K562 (cell line): ENCODE measurements around the gene FAM174C. TPM values are rescaled to one million over a fixed set of nuclear protein-coding genes. Genes with fewer than 3 reads are reported as not detected.

Source experiments
- CHD4 ChIP-seq: fragments of 200-600 bp; sonication (generic); IDR thresholded peaks from 3 replicates; pipeline ENCODE4 v1.6.1; 2012; ENCODE audit warnings: low read depth, mild to moderate bottlenecking, mixed read lengths, low read length, inconsistent platforms; ENCODE audit not compliant: insufficient read depth, insufficient replicate concordance, poor library complexity, severe bottlenecking
- CREM ChIP-seq: IDR thresholded peaks from 2 replicates; pipeline ENCODE4 v1.6.1; 2014; ENCODE audit warnings: antibody characterized with exemption, low read depth
- GATA2 ChIP-seq: sonication (generic); formaldehyde crosslinking; IDR thresholded peaks from 2 replicates; pipeline ENCODE4 v1.4.0; 2020; ENCODE audit warnings: mild to moderate bottlenecking, missing genetic modification reagents
- HNRNPH1 ChIP-seq: fragments of 200-400 bp; formaldehyde crosslinking; optimal IDR thresholded peaks from 2 replicates; pipeline ENCODE3; 2017; ENCODE audit warnings: low read depth, mild to moderate bottlenecking, low read length, moderate library complexity
- NONO ChIP-seq, 2 experiments: fragments of 200-400 bp in 1 of 2; fragments of 450-650 bp in 1 of 2; formaldehyde crosslinking in 1 of 2; IDR thresholded peaks; 2 replicates each; pipeline ENCODE4 v1.6.1; 2017; ENCODE audit warnings: low read depth in 2 of 2, mild to moderate bottlenecking in 2 of 2, moderate library complexity in 2 of 2, low read length in 1 of 2
- SMAD1 ChIP-seq: fragments of 150-350 bp; IDR thresholded peaks from 2 replicates; pipeline ENCODE4 v1.6.1; 2014; ENCODE audit warnings: low read length, low read depth; ENCODE audit not compliant: partially characterized antibody
- SMARCA4 ChIP-seq: fragments of 450-650 bp; IDR thresholded peaks from 2 replicates; pipeline ENCODE4 v1.6.1; 2016
- TFAM ChIP-seq: fragments of 250-450 bp; sonication (Bioruptor Pico); conservative IDR thresholded peaks from 2 replicates; pipeline ENCODE4 v1.5.0; 2021; ENCODE audit warnings: mild to moderate bottlenecking, moderate library complexity
- TGIF2 ChIP-seq: sonication (generic); formaldehyde crosslinking; IDR thresholded peaks from 2 replicates; pipeline ENCODE4 v1.8.1; 2022; ENCODE audit warnings: mild to moderate bottlenecking, missing genetic modification reagents, moderate library complexity
- ZKSCAN1 ChIP-seq: fragments of 150-350 bp; IDR thresholded peaks from 2 replicates; pipeline ENCODE4 v1.6.1; 2016; ENCODE audit warnings: low read depth, low read length
- ZNF274 ChIP-seq: IDR thresholded peaks from 2 replicates; pipeline ENCODE4 v1.6.1; 2011; ENCODE audit warnings: low read depth, mild to moderate bottlenecking, low read length, moderate library complexity, borderline replicate concordance
- ZNF282 ChIP-seq: sonication (generic); formaldehyde crosslinking; IDR thresholded peaks from 2 replicates; pipeline ENCODE4 v1.8.1; 2023; ENCODE audit warnings: missing genetic modification reagents
- ZNF347 ChIP-seq: fragments of 450-650 bp; formaldehyde crosslinking; IDR thresholded peaks from 2 replicates; pipeline ENCODE4 v1.4.0; 2020; ENCODE audit warnings: low read depth, mild to moderate bottlenecking, moderate library complexity
- ZNF551 ChIP-seq: fragments of 250-450 bp; sonication (Bioruptor Pico); IDR thresholded peaks from 2 replicates; pipeline ENCODE4 v1.5.0; 2021; ENCODE audit warnings: mild to moderate bottlenecking, moderate library complexity
- polyA plus RNA-seq, 8 experiments: library from polyadenylated mRNA; depleted of rRNA in 4 of 8; stranded (reverse) in 5 of 8; unstranded in 3 of 8; fragments of >200 nt; fragmentation: Nextera tagmentation in 2 of 8; fragmentation: Illumina TruSeq in 1 of 8; extraction: Ambion mirVana in 2 of 8; extraction: Trizol in 1 of 8; gene quantifications; 2 replicates each; pipeline versions ENCODE4 v1.2.1 to v1.2.3, GENCODE V29; 2011 to 2014; ENCODE audit warnings: inconsistent platforms in 1 of 8, missing spikeins in 1 of 8
- total RNA-seq, 7 experiments: library from RNA; depleted of rRNA in 6 of 7; stranded (reverse); fragments of >200 nt in 6 of 7; fragmentation: Illumina TruSeq in 2 of 7; extraction: Trizol in 2 of 7; gene quantifications; 2 replicates each; pipeline versions ENCODE4 v1.2.1 to v1.2.3, GENCODE V29; 2011 to 2021; ENCODE audit warnings: low replicate concordance in 1 of 7
- TF ChIP-seq, protein P1 (sequence below): fragments of 250-450 bp; sonication (Bioruptor Pico); IDR thresholded peaks from 2 replicates; pipeline ENCODE4 v1.8.0; 2022; ENCODE audit warnings: inconsistent platforms, mild to moderate bottlenecking, moderate library complexity, borderline replicate concordance
- TF ChIP-seq, protein P2 (sequence below): conservative IDR thresholded peaks from 2 replicates; pipeline ENCODE4 v1.6.1; 2011; ENCODE audit warnings: low read depth, mild to moderate bottlenecking, low read length; ENCODE audit not compliant: control insufficient read depth
- TF ChIP-seq, protein P3 (sequence below): sonication (generic); formaldehyde crosslinking; IDR thresholded peaks from 2 replicates; pipeline ENCODE4 v1.8.0; 2022; ENCODE audit warnings: missing genetic modification reagents, mild to moderate bottlenecking, borderline replicate concordance
- TF ChIP-seq, protein P4 (sequence below): sonication (generic); formaldehyde crosslinking; IDR thresholded peaks from 2 replicates; pipeline ENCODE4 v1.4.0; 2020; ENCODE audit warnings: mild to moderate bottlenecking, missing genetic modification reagents

FAM174C gene
- total and polyA plus RNA-seq, 9 of the 15 experiments (the other 6 are each of a cell fraction or from before 2014, with no cell fraction given): 0.66 to 89.6 (median 20.3) TPM

DNA sequence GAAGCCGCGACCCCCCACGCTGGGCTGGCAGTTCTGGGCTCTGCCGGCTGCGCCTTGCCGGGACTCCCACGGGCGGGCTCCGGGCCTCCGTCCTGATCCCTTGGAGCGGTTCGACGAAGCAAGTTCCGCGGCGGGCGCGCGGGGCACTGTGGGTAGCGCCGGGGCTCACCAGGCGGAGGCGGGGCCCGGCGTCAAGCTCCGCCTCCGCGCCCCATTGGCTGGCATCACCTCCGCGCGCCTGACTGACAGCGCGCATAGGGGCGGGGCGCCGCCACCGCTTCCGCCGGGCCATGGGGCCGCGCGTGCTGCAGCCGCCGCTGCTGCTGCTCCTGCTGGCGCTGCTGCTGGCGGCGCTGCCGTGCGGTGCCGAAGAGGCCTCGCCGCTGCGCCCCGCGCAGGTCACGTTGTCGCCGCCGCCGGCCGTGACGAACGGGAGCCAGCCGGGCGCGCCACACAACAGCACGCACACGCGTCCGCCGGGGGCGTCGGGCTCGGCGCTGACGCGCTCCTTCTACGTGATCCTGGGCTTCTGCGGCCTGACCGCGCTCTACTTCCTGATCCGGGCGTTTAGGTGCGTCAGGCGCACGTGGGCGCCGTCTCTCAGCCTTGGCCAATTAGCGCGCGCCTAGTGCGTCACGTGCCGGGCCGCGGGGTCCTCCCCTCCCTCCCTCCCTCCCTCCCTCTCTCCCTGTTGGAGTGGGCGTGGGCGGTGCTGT, at the start of gene FAM174C (continued):
- TF ChIP-seq, protein P1, sequence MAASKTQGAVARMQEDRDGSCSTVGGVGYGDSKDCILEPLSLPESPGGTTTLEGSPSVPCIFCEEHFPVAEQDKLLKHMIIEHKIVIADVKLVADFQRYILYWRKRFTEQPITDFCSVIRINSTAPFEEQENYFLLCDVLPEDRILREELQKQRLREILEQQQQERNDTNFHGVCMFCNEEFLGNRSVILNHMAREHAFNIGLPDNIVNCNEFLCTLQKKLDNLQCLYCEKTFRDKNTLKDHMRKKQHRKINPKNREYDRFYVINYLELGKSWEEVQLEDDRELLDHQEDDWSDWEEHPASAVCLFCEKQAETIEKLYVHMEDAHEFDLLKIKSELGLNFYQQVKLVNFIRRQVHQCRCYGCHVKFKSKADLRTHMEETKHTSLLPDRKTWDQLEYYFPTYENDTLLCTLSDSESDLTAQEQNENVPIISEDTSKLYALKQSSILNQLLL (CRISPR knock-in tag): no peak
- TF ChIP-seq TFAM (CRISPR knock-in tag) (no peak), TGIF2 (CRISPR knock-in tag) (0 out of 2 replicates have a peak, but pooled peaks have one; percentile 17), SMAD1 (peak; percentile 65), CHD4 (no peak), ZNF274 (no peak), ZNF551 (CRISPR knock-in tag) (no peak), CREM (peak; percentile 95), ZKSCAN1 (no peak), SMARCA4 (no peak), NONO (IDR thresholded peaks at IDR 0.05; ENCODE audit: low read depth in 2 of 2, low read length in 1 of 2) (peak; percentile 66 to 96), ZNF347 (no peak), GATA2 (no peak), HNRNPH1 (no peak), ZNF282 (CRISPR knock-in tag) (0 out of 2 replicates have a peak, but pooled peaks have one; percentile 32)
- TF ChIP-seq, protein P2, sequence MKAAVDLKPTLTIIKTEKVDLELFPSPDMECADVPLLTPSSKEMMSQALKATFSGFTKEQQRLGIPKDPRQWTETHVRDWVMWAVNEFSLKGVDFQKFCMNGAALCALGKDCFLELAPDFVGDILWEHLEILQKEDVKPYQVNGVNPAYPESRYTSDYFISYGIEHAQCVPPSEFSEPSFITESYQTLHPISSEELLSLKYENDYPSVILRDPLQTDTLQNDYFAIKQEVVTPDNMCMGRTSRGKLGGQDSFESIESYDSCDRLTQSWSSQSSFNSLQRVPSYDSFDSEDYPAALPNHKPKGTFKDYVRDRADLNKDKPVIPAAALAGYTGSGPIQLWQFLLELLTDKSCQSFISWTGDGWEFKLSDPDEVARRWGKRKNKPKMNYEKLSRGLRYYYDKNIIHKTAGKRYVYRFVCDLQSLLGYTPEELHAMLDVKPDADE: peak; percentile 79; the same call in 1 of the 2 replicates
- TF ChIP-seq, protein P3, sequence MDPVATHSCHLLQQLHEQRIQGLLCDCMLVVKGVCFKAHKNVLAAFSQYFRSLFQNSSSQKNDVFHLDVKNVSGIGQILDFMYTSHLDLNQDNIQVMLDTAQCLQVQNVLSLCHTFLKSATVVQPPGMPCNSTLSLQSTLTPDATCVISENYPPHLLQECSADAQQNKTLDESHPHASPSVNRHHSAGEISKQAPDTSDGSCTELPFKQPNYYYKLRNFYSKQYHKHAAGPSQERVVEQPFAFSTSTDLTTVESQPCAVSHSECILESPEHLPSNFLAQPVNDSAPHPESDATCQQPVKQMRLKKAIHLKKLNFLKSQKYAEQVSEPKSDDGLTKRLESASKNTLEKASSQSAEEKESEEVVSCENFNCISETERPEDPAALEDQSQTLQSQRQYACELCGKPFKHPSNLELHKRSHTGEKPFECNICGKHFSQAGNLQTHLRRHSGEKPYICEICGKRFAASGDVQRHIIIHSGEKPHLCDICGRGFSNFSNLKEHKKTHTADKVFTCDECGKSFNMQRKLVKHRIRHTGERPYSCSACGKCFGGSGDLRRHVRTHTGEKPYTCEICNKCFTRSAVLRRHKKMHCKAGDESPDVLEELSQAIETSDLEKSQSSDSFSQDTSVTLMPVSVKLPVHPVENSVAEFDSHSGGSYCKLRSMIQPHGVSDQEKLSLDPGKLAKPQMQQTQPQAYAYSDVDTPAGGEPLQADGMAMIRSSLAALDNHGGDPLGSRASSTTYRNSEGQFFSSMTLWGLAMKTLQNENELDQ (CRISPR knock-in tag): no peak
- TF ChIP-seq, protein P4, sequence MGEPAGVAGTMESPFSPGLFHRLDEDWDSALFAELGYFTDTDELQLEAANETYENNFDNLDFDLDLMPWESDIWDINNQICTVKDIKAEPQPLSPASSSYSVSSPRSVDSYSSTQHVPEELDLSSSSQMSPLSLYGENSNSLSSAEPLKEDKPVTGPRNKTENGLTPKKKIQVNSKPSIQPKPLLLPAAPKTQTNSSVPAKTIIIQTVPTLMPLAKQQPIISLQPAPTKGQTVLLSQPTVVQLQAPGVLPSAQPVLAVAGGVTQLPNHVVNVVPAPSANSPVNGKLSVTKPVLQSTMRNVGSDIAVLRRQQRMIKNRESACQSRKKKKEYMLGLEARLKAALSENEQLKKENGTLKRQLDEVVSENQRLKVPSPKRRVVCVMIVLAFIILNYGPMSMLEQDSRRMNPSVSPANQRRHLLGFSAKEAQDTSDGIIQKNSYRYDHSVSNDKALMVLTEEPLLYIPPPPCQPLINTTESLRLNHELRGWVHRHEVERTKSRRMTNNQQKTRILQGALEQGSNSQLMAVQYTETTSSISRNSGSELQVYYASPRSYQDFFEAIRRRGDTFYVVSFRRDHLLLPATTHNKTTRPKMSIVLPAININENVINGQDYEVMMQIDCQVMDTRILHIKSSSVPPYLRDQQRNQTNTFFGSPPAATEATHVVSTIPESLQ (CRISPR knock-in tag): no peak
